ENCODE results near the gene VPS13C. TPM values are rescaled to one million over a fixed set of nuclear protein-coding genes. Genes with fewer than 3 reads are reported as not detected.

Gene VPS13C
- total RNA-seq, 2 donors from 2014 or later = 71.7 to 88.5 TPM

DNA sequence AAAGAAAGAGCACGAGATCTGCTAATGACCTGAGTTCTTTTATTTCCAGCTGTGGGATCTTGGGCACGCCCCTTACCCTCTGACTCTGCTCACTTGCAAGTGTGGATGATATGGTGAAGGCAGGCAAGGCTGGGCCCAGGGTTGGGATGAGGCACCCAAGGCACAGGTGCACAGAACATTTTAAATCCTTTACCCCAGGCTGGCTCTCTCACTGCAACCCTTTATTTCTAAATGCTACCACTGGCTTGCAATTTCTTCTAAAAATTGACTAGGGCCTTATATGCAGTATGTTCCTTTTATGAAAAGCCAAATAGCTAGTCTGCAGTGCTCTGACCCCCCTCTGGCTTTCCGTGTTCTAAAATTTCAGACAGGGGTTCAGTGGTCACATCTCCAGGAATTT lies 237.7 kb downstream of the VPS13C start:
- Mint-ChIP-seq H3K36me3 (ENCODE audit: insufficient read depth in 2 of 2) (no peaks in the 10 kb centered on the region), H3K9me3 (no peaks in the 10 kb centered on the region), H3K4me3 (no peak overlapping the region), H3K27me3 (ENCODE audit: low read depth) (peaks cover 18% of the 10 kb centered on the region), H3K4me1 (ENCODE audit: low read depth) (no peaks in the 10 kb centered on the region), H3K27ac (no peak overlapping the region)
- no peak for DNase-seq
- no peak for ATAC-seq (replicated peaks in 1 of 2)

GRCh38 chr15:61820951-61821350 lies 239.3 kb downstream of the VPS13C start:
- Mint-ChIP-seq H3K27ac (no peak overlapping the region), H3K27me3 (ENCODE audit: low read depth) (peaks cover 26% of the 10 kb centered on the region), H3K4me3 (no peak overlapping the region), H3K4me1 (ENCODE audit: low read depth) (no peaks in the 10 kb centered on the region), H3K9me3 (no peaks in the 10 kb centered on the region), H3K36me3 (ENCODE audit: insufficient read depth in 2 of 2) (no peaks in the 10 kb centered on the region)
- ATAC-seq (replicated peaks in 1 of 2) = no peak
- no peak for DNase-seq

DNA sequence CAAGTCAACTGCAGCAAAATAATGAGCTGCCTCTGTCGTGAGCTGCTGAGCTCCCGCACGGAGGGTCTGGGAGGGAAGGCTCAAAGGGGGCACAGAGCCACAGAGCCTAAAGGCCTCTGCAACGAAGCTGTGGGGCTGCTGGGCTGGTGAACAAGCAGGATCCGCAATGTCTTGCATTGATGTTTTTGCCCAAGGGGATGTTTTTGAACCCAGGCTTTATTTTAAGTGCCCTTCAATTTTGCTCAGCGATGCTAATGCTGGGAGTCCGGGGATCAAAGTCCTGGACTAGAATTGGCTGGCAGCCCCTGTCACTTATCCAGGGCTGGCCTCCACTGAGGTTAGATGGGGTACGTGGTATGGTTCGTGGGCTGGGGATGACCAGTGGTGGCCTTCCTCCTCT lies 240.0 kb downstream of the VPS13C start:
- no peak for ATAC-seq (replicated peaks in 1 of 2)
- H3K36me3 Mint-ChIP-seq (ENCODE audit: insufficient read depth in 2 of 2) = no peaks in the 10 kb centered on the region
- H3K27me3 Mint-ChIP-seq (ENCODE audit: low read depth) = peaks cover 33% of the 10 kb centered on the region
- no peaks in the 10 kb centered on the region for H3K9me3 Mint-ChIP-seq
- H3K4me1 Mint-ChIP-seq (ENCODE audit: low read depth) = no peaks in the 10 kb centered on the region
- DNase-seq = no peak
- H3K4me3 Mint-ChIP-seq = no peak overlapping the region
- no peak overlapping the region for H3K27ac Mint-ChIP-seq

GRCh38 chr15:61819386-61819785 lies 240.9 kb downstream of the VPS13C start:
- no peaks in the 10 kb centered on the region for H3K4me1 Mint-ChIP-seq (ENCODE audit: low read depth)
- DNase-seq (no peak), ATAC-seq (replicated peaks in 1 of 2) (no peak)
- H3K27ac Mint-ChIP-seq = no peak overlapping the region
- H3K9me3 Mint-ChIP-seq = no peaks in the 10 kb centered on the region
- peaks cover 31% of the 10 kb centered on the region for H3K27me3 Mint-ChIP-seq (ENCODE audit: low read depth)
- no peaks in the 10 kb centered on the region for H3K36me3 Mint-ChIP-seq (ENCODE audit: insufficient read depth in 2 of 2)
- H3K4me3 Mint-ChIP-seq = no peak overlapping the region

- H3K27ac Mint-ChIP-seq = no peak overlapping the region
- H3K4me3 Mint-ChIP-seq = no peak overlapping the region
- H3K27me3 Mint-ChIP-seq (ENCODE audit: low read depth) = peaks cover 30% of the 10 kb centered on the region
- no peak for DNase-seq
- H3K36me3 Mint-ChIP-seq (ENCODE audit: insufficient read depth in 2 of 2) = no peaks in the 10 kb centered on the region
- no peaks in the 10 kb centered on the region for H3K9me3 Mint-ChIP-seq
- no peaks in the 10 kb centered on the region for H3K4me1 Mint-ChIP-seq (ENCODE audit: low read depth)
- no peak for ATAC-seq (replicated peaks in 1 of 2)
Observed at GRCh38 chr15:61818801-61819200, 241.4 kb downstream of the VPS13C start.

DNA sequence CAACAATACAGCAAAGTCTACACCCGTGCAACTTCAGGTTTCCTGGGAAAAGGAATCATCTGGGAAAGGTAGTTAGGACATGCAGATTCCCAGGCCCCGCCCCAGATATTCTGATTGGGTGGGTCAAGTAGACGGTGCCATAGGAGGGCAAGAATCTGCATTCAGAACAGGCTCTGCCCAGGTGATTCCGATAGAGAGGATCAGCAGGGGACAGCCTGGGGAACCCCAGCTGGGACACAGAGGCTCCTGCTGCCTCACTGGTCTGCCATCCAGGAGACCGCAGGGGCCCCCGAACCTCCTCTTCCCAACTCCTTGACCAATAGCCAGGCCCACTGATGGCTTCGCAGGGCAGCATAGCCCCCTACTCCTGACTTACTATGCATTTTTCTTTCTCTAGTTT lies 243.4 kb downstream of the VPS13C start:
- Mint-ChIP-seq H3K4me3 (no peak overlapping the region), H3K27ac (no peak overlapping the region), H3K9me3 (no peaks in the 10 kb centered on the region), H3K36me3 (ENCODE audit: insufficient read depth in 2 of 2) (no peaks in the 10 kb centered on the region), H3K27me3 (ENCODE audit: low read depth) (peaks cover 27% of the 10 kb centered on the region), H3K4me1 (ENCODE audit: low read depth) (no peaks in the 10 kb centered on the region)
- ATAC-seq (replicated peaks in 1 of 2) (no peak), DNase-seq (no peak)

GRCh38 chr15:61815356-61816083 lies 244.7 kb downstream of the VPS13C start:
- Mint-ChIP-seq H3K4me1 (ENCODE audit: low read depth) (no peaks in the 10 kb centered on the region), H3K36me3 (ENCODE audit: insufficient read depth in 2 of 2) (no peaks in the 10 kb centered on the region), H3K9me3 (no peaks in the 10 kb centered on the region), H3K27me3 (ENCODE audit: low read depth) (peaks cover 22% of the 10 kb centered on the region), H3K27ac (no peak overlapping the region), H3K4me3 (no peak overlapping the region)
- DNase-seq = no peak
- ATAC-seq (replicated peaks in 1 of 2) = no peak

GRCh38 chr15:61812476-61812875 lies 247.8 kb downstream of the VPS13C start:
- H3K27me3 Mint-ChIP-seq (ENCODE audit: low read depth) = peaks cover 28% of the 10 kb centered on the region
- H3K27ac Mint-ChIP-seq = no peak overlapping the region
- ATAC-seq (replicated peaks in 1 of 2) (no peak), DNase-seq (no peak)
- no peak overlapping the region for H3K4me3 Mint-ChIP-seq
- no peaks in the 10 kb centered on the region for H3K9me3 Mint-ChIP-seq
- no peaks in the 10 kb centered on the region for H3K36me3 Mint-ChIP-seq (ENCODE audit: insufficient read depth in 2 of 2)
- H3K4me1 Mint-ChIP-seq (ENCODE audit: low read depth) = no peaks in the 10 kb centered on the region

- Mint-ChIP-seq H3K27ac (no peak overlapping the region), H3K36me3 (ENCODE audit: insufficient read depth in 2 of 2) (no peaks in the 10 kb centered on the region), H3K9me3 (no peaks in the 10 kb centered on the region), H3K27me3 (ENCODE audit: low read depth) (peaks cover 28% of the 10 kb centered on the region), H3K4me3 (no peak overlapping the region), H3K4me1 (ENCODE audit: low read depth) (no peaks in the 10 kb centered on the region)
- ATAC-seq (replicated peaks in 1 of 2) (no peak), DNase-seq (no peak)
Observed at GRCh38 chr15:61811952-61812351, 248.3 kb downstream of the VPS13C start.

DNA sequence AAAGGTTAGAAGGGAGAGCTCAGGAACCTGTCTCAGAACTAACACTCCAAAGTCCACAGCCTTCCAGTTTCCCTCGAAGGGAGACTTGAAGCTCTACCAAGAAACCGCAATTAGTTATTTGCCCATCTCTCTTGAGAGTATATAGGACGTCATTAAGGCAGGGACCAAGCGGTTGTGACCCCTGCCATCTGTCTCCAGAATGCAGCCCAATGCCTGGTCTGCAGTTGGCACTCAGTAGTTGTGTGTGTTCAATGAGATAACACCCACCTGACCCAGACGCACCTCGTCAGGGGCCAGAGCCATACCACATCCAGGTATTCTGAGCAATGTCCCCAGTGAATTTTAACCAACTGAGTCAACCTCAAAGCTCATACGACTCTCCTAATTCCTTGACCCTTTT lies 251.0 kb downstream of the VPS13C start:
- no peak for ATAC-seq (replicated peaks in 1 of 2)
- peaks cover 9% of the 10 kb centered on the region for H3K27me3 Mint-ChIP-seq (ENCODE audit: low read depth)
- no peaks in the 10 kb centered on the region for H3K4me1 Mint-ChIP-seq (ENCODE audit: low read depth)
- no peak for DNase-seq
- no peak overlapping the region for H3K27ac Mint-ChIP-seq
- no peaks in the 10 kb centered on the region for H3K36me3 Mint-ChIP-seq (ENCODE audit: insufficient read depth in 2 of 2)
- no peaks in the 10 kb centered on the region for H3K9me3 Mint-ChIP-seq
- H3K4me3 Mint-ChIP-seq = no peak overlapping the region

DNA sequence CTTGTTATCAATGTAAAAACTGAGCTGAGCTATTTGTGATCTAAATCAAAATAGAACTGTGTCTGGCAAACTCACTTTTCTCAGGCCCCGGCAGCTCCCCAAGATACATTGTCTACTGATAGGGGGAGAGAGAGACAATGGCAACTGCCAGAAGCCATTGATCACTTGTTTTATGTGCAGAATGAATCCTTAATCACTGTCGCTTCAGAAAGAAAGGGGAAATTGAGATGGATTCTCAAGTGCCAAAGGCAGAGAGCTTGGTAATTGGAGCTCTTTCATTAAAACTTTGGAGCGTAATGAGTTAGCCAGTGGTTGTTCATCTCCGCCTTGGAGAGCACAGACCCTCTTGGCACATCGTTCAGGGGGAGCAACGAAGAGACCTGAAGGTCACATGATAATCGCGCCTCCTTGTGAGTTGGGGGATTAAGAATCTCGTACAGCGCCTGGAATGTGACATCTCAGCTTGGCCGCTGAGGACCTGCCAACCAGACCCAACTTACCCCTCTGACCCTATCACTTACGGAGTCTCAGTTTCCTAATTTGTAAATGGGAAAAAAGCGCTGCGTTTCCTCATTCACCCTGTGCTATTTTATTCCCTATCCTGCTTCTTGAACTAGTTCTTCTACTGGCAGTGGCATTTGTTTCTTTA lies 252.8 kb downstream of the VPS13C start:
- H3K27ac Mint-ChIP-seq = no peak overlapping the region

More for the DNA sequence above, 252.8 kb downstream of the VPS13C start:
- ATAC-seq (replicated peaks in 1 of 2) (no peak), DNase-seq (no peak)
- Mint-ChIP-seq H3K9me3 (no peaks in the 10 kb centered on the region), H3K36me3 (ENCODE audit: insufficient read depth in 2 of 2) (no peaks in the 10 kb centered on the region), H3K4me1 (ENCODE audit: low read depth) (no peaks in the 10 kb centered on the region), H3K27me3 (ENCODE audit: low read depth) (peaks cover 6% of the 10 kb centered on the region), H3K4me3 (no peak overlapping the region)

Measured in activated T-cell treated with anti-CD3 and anti-CD28 coated beads, Interleukin-2, amount 50 U/mL, for 72 hours (primary cell).